Activated naive CD4-positive, alpha-beta T cell treated with anti-CD3 and anti-CD28 coated beads, Interleukin-2, amount 10 ng/mL, durations not matched to agents 7 days and 5 days (primary cell): Measurements from ENCODE around the gene ENTREP1.

ENCODE experiments used
- CTCF ChIA-PET: fragments of 350-600 bp; sonication (Branson Sonifier 250); formaldehyde crosslinking; loops from one replicate; lab custom pipeline; 2021; ENCODE audit warnings: antibody characterized with exemption; lab: Charles Lee
- DNase-seq: peaks from one replicate; pipeline ENCODE4 v3.0.0-alpha.2; 2020
- H3K27ac Mint-ChIP-seq: one replicate; pipeline ENCODE4 v1.8.0; 2021; ENCODE audit warnings: mild to moderate bottlenecking, moderate library complexity, mixed read lengths
- H3K27me3 Mint-ChIP-seq: one replicate; pipeline ENCODE4 v1.8.0; 2021; ENCODE audit warnings: mild to moderate bottlenecking, mixed read lengths
- H3K36me3 Mint-ChIP-seq: one replicate; pipeline ENCODE4 v1.8.0; 2021; ENCODE audit warnings: mixed read lengths
- H3K4me1 Mint-ChIP-seq: one replicate; pipeline ENCODE4 v1.8.0; 2021; ENCODE audit warnings: mixed read lengths
- H3K4me3 Mint-ChIP-seq: one replicate; pipeline ENCODE4 v1.8.0; 2021; ENCODE audit warnings: mild to moderate bottlenecking, moderate library complexity, mixed read lengths
- H3K9me3 Mint-ChIP-seq: one replicate; pipeline ENCODE4 v1.8.0; 2021; ENCODE audit warnings: mixed read lengths

Gene ENTREP1

GRCh38 chr9:69370430-69370829 is 45.4 kb downstream of the ENTREP1 start:
- no peak for DNase-seq
- Mint-ChIP-seq H3K4me3 (no peak overlapping the region), H3K36me3 (no peaks in the 10 kb centered on the region), H3K27ac (no peak overlapping the region), H3K27me3 (no peaks in the 10 kb centered on the region), H3K9me3 (no peaks in the 10 kb centered on the region), H3K4me1 (no peaks in the 10 kb centered on the region)
- CTCF ChIA-PET = no interaction called here

- no peak for DNase-seq
- CTCF ChIA-PET = interaction anchor here (0.6 kb wide), 1 partner anchor 192 kb away, joined by 3 read pairs; no protein-coding TSS in a partner anchor
- no peaks in the 10 kb centered on the region for H3K36me3 Mint-ChIP-seq
- no peak overlapping the region for H3K27ac Mint-ChIP-seq
- no peak overlapping the region for H3K4me3 Mint-ChIP-seq
- no peaks in the 10 kb centered on the region for H3K27me3 Mint-ChIP-seq
- no peaks in the 10 kb centered on the region for H3K4me1 Mint-ChIP-seq
- no peaks in the 10 kb centered on the region for H3K9me3 Mint-ChIP-seq
These were observed 46.0 kb downstream of the ENTREP1 start for GRCh38 chr9:69371001-69371400.

GRCh38 chr9:69376651-69377050 is 51.6 kb downstream of the ENTREP1 start:
- DNase-seq = no peak
- H3K27me3 Mint-ChIP-seq = no peaks in the 10 kb centered on the region
- H3K4me1 Mint-ChIP-seq = no peaks in the 10 kb centered on the region
- H3K36me3 Mint-ChIP-seq = no peaks in the 10 kb centered on the region
- H3K4me3 Mint-ChIP-seq = no peak overlapping the region
- H3K27ac Mint-ChIP-seq = no peak overlapping the region
- no peaks in the 10 kb centered on the region for H3K9me3 Mint-ChIP-seq
- CTCF ChIA-PET = no interaction called here

GRCh38 chr9:69377291-69377690 is 52.3 kb downstream of the ENTREP1 start:
- no peak for DNase-seq
- Mint-ChIP-seq H3K4me1 (no peaks in the 10 kb centered on the region), H3K4me3 (no peak overlapping the region), H3K9me3 (no peaks in the 10 kb centered on the region), H3K27me3 (no peaks in the 10 kb centered on the region), H3K36me3 (no peaks in the 10 kb centered on the region), H3K27ac (no peak overlapping the region)
- CTCF ChIA-PET = no interaction called here

GRCh38 chr9:69377981-69378380 is 53.0 kb downstream of the ENTREP1 start:
- no peak for DNase-seq
- H3K36me3 Mint-ChIP-seq = no peaks in the 10 kb centered on the region
- H3K27ac Mint-ChIP-seq = no peak overlapping the region
- no peak overlapping the region for H3K4me3 Mint-ChIP-seq
- H3K27me3 Mint-ChIP-seq = no peaks in the 10 kb centered on the region
- CTCF ChIA-PET = no interaction called here
- H3K9me3 Mint-ChIP-seq = no peaks in the 10 kb centered on the region
- no peaks in the 10 kb centered on the region for H3K4me1 Mint-ChIP-seq

GRCh38 chr9:69379270-69379982 is 54.4 kb downstream of the ENTREP1 start:
- Mint-ChIP-seq H3K27me3 (no peaks in the 10 kb centered on the region), H3K36me3 (no peaks in the 10 kb centered on the region), H3K9me3 (no peaks in the 10 kb centered on the region), H3K27ac (no peak overlapping the region), H3K4me3 (no peak overlapping the region), H3K4me1 (no peaks in the 10 kb centered on the region)
- CTCF ChIA-PET = interaction anchor here (1.0 kb wide), 1 partner anchor 36 kb away, joined by 3 read pairs; no protein-coding TSS in a partner anchor
- no peak for DNase-seq

- no peaks in the 10 kb centered on the region for H3K4me1 Mint-ChIP-seq
- H3K27me3 Mint-ChIP-seq = peaks cover 3% of the 10 kb centered on the region
- no peak overlapping the region for H3K27ac Mint-ChIP-seq
- no peaks in the 10 kb centered on the region for H3K9me3 Mint-ChIP-seq
- no peaks in the 10 kb centered on the region for H3K36me3 Mint-ChIP-seq
- DNase-seq = no peak
- H3K4me3 Mint-ChIP-seq = no peak overlapping the region
- CTCF ChIA-PET = no interaction called here
These were observed 55.3 kb downstream of the ENTREP1 start for GRCh38 chr9:69380301-69380700.

- Mint-ChIP-seq H3K4me1 (no peaks in the 10 kb centered on the region), H3K27ac (no peak overlapping the region), H3K27me3 (peaks cover 4% of the 10 kb centered on the region), H3K9me3 (no peaks in the 10 kb centered on the region), H3K36me3 (no peaks in the 10 kb centered on the region), H3K4me3 (no peak overlapping the region)
- CTCF ChIA-PET = no interaction called here
- DNase-seq = no peak
These were observed 55.8 kb downstream of the ENTREP1 start for GRCh38 chr9:69380811-69381210.

GRCh38 chr9:69382135-69382534 is 57.1 kb downstream of the ENTREP1 start:
- Mint-ChIP-seq H3K4me1 (no peaks in the 10 kb centered on the region), H3K27me3 (peaks cover 4% of the 10 kb centered on the region), H3K36me3 (no peaks in the 10 kb centered on the region), H3K4me3 (no peak overlapping the region), H3K9me3 (no peaks in the 10 kb centered on the region), H3K27ac (no peak overlapping the region)
- no peak for DNase-seq
- CTCF ChIA-PET = no interaction called here

- H3K27me3 Mint-ChIP-seq = peaks cover 17% of the 10 kb centered on the region
- no peaks in the 10 kb centered on the region for H3K36me3 Mint-ChIP-seq
- no peaks in the 10 kb centered on the region for H3K4me1 Mint-ChIP-seq
- no peak overlapping the region for H3K27ac Mint-ChIP-seq
- no peaks in the 10 kb centered on the region for H3K9me3 Mint-ChIP-seq
- no peak for DNase-seq
- CTCF ChIA-PET = interaction anchor here (0.6 to 0.7 kb wide), 2 partner anchors 15 to 601 kb away, joined by 3 read pairs; no protein-coding TSS in a partner anchor
- H3K4me3 Mint-ChIP-seq = no peak overlapping the region
These were observed 60.6 kb downstream of the ENTREP1 start for GRCh38 chr9:69385581-69386033.

- Mint-ChIP-seq H3K4me3 (no peak overlapping the region), H3K36me3 (no peaks in the 10 kb centered on the region), H3K9me3 (no peaks in the 10 kb centered on the region), H3K4me1 (no peaks in the 10 kb centered on the region), H3K27ac (no peak overlapping the region), H3K27me3 (peaks cover 17% of the 10 kb centered on the region)
- CTCF ChIA-PET = interaction anchor here (0.7 kb wide), 1 partner anchor 14 kb away, joined by 3 read pairs; no protein-coding TSS in a partner anchor
- no peak for DNase-seq
These were observed 61.6 kb downstream of the ENTREP1 start for GRCh38 chr9:69386651-69387050.

- Mint-ChIP-seq H3K36me3 (no peaks in the 10 kb centered on the region), H3K4me1 (no peaks in the 10 kb centered on the region)
These were observed 63.6 kb downstream of the ENTREP1 start for GRCh38 chr9:69388596-69388995.

GRCh38 chr9:69389437-69389995 is 64.5 kb downstream of the ENTREP1 start:
- Mint-ChIP-seq H3K9me3 (no peaks in the 10 kb centered on the region), H3K27ac (no peak overlapping the region), H3K4me3 (no peak overlapping the region), H3K27me3 (peaks cover 21% of the 10 kb centered on the region), H3K4me1 (no peaks in the 10 kb centered on the region), H3K36me3 (no peaks in the 10 kb centered on the region)
- CTCF ChIA-PET = no interaction called here
- DNase-seq = no peak

More at GRCh38 chr9:69388596-69388995, 63.6 kb downstream of the ENTREP1 start:
- no peak overlapping the region for H3K27ac Mint-ChIP-seq
- CTCF ChIA-PET = no interaction called here
- no peaks in the 10 kb centered on the region for H3K9me3 Mint-ChIP-seq
- no peak overlapping the region for H3K4me3 Mint-ChIP-seq
- peaks cover 21% of the 10 kb centered on the region for H3K27me3 Mint-ChIP-seq
- DNase-seq = no peak

- Mint-ChIP-seq H3K27me3 (peaks cover 17% of the 10 kb centered on the region), H3K4me1 (no peaks in the 10 kb centered on the region), H3K27ac (no peak overlapping the region), H3K9me3 (no peaks in the 10 kb centered on the region), H3K4me3 (no peak overlapping the region), H3K36me3 (no peaks in the 10 kb centered on the region)
- no peak for DNase-seq
- CTCF ChIA-PET = interaction anchor here (1.0 kb wide), 1 partner anchor 30 kb away, joined by 3 read pairs; no protein-coding TSS in a partner anchor
These were observed 66.5 kb downstream of the ENTREP1 start for GRCh38 chr9:69391487-69391886.

- Mint-ChIP-seq H3K9me3 (no peaks in the 10 kb centered on the region), H3K4me1 (no peaks in the 10 kb centered on the region), H3K27ac (no peak overlapping the region), H3K27me3 (peaks cover 17% of the 10 kb centered on the region), H3K36me3 (no peaks in the 10 kb centered on the region), H3K4me3 (no peak overlapping the region)
- no peak for DNase-seq
- CTCF ChIA-PET = no interaction called here
These were observed 66.9 kb downstream of the ENTREP1 start for GRCh38 chr9:69391946-69392345.
